ENCODE data around the gene ERN2.
"Not testable (repeated sequence)": the region's sequence is repeated elsewhere in the genome, so short reads cannot be mapped to it uniquely, and the experiment has no call there.

ERN2 gene

DNA sequence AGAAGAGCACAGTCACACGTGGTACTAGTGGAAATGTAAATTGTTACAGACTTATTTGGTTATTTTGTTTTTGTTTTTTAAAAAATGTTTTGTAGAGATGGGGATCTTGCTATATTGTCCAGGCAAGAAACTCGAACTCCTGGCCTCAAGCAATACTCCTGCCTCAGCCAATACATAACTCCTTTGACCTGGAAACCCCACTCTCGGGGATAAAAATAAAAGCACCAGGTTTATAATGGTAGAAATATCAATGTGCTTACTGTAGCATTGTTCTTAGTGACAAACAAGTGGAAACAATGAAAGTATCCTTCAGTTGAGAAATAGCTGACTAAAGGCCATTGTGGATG, 11.7 kb upstream of the ERN2 start:
- no peak for DNase-seq
- in situ Hi-C loops (cut with HindIII; ENCODE audit: low pct_ligation_motif_present, low pct_unique_long_range_greater_than_20kb, low sequenced_read_pairs): no loop called here

DNA sequence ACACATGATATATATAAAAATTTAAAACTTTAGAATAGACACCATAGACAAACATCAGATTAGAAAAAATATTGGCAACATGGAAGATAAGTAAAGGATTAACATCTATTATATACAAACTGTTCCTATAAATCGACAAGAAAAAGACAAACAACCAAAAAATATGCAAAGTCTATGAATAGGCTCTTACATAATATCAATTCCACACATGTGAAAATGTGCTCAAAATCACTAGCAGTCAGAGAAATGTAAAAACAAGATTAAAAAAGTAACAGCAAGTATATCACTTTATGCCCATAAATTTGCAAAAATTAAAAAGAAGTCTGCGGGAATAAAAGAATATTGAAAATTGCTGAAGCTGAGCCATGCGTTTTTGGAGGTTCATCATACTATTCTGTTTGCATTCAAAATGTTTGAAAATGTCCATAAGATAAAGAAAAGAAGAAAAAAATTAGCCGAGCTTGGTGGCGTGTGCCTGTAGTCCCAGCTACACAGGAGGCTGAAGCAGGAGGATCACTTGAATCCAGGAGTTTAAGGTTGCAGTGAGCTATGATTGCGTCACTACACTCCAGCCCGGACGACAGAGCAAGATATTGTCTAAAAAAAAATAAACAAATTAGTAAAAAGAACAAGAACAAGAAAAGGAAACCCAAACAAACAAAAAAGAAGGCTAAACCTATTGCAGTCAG, 11.2 kb upstream of the ERN2 start:
- in situ Hi-C loops (cut with HindIII; ENCODE audit: low pct_ligation_motif_present, low pct_unique_long_range_greater_than_20kb, low sequenced_read_pairs): no loop called here
- no peak for DNase-seq

DNA sequence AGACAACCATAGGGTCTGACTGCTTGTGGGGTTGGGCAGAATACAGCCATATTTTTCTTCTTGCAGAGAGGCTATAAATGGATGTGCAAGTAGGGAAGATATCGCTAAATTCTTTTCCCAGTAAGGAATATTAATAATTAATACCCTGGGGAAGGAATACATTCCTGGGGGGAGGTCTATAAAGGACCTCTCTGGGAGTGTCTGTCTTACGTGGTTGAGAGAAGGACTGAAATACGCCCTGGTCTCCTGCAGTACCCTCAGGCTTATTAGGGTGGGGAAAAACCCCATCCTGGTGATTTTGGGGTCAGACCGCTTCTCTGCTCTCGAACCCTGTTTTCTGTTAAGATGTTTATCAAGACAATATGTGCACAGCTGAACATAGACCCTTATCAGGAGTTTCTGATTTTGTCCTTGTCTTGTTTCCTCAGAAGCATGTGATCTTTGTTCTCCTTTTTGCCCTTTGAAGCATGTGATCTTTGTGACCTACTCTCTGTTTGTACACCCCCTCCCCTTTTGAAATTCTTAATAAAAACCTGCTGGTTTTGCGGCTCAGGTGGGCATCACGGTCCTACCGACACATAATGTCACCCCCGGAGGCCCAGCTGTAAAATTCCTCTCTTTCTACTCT, 9.7 kb upstream of the ERN2 start:
- in situ Hi-C loops (cut with HindIII; ENCODE audit: low pct_ligation_motif_present, low pct_unique_long_range_greater_than_20kb, low sequenced_read_pairs); DNase-seq: not testable (repeated sequence)

DNA sequence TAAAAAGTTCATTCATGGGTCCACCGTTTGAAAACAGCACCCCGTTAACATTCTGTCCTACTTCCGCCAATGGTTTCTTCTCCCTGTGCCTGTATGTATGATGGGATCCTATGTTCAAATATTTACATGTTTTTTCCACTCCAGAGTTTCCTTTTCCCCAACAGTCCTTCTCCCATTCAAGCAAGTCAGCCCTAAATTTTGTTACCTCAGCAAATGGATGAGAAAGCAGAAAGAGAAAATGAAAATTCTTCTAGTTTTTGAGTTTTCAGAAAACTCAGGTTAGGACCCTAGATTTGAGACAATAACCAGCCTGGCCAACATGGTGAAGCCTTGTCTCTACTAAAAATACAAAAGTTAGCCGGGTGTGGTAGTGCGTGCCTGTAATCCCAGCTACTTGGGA, 3.5 kb upstream of the ERN2 start:
- in situ Hi-C loops (cut with HindIII; ENCODE audit: low pct_ligation_motif_present, low pct_unique_long_range_greater_than_20kb, low sequenced_read_pairs): no loop called here
- DNase-seq: no peak

DNA sequence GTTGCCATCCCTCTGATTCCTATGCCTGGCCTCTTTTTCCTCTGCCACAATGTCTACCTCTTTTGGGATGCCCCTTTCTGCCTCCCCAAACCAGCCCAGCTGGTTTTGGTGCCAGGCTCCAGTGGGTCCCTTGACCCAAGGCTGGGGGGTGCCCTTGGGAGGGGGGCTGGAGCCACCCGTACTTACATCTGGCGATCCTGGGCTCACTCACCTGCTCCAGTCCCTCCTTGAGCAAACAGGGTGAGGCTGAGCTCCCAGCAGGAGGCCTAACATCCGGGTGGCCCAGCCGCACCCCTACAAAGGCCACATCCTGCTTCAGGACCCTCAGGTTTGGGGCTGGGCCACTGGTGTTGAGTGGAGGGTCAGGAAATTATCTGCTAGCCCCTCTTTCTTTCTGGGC, 1.2 kb downstream of the ERN2 start:
- DNase-seq: no peak
- in situ Hi-C loops (cut with HindIII; ENCODE audit: low pct_ligation_motif_present, low pct_unique_long_range_greater_than_20kb, low sequenced_read_pairs): no loop called here

DNA sequence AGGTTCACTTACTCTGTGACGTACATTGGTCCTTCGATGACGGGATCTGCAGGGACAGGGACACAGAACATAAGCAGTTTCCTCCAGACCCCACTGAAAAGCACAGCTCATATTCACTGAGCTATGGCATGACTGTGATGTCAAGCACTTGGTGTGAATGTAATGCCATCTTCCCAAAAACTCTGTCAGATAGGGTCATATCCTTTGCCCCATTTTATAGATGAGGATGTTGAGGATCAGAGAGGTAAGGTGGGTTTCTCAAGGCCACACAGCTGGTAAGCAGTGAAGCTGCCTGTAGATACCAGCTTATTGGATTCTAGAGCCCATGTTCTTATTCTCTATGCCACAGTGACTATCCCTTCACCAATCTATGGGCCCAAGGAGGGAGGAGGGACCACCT, 2.5 kb downstream of the ERN2 start:
- in situ Hi-C loops (cut with HindIII; ENCODE audit: low pct_ligation_motif_present, low pct_unique_long_range_greater_than_20kb, low sequenced_read_pairs): no loop called here
- DNase-seq: no peak

DNA sequence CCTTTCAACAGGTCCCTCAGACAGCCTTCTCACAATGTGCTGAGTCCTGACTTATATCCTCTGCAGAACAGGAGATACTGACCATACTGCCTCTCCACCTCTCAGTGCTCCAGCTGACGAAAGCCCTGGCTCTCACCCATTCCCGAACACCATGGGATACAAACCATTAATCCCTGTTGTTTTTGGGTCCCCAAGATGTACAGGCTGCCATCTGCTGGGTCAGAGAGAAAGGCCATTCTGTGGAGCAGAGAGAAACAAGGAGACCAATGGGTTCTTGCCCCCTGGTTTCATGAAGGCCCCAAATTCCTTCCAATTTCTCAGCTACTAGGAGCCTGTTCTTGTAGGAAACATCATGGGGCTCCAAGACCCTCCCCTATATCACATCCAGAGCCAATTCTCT, 3.0 kb downstream of the ERN2 start:
- peak; percentile 41 for DNase-seq
- in situ Hi-C loops (cut with HindIII; ENCODE audit: low pct_ligation_motif_present, low pct_unique_long_range_greater_than_20kb, low sequenced_read_pairs): no loop called here

DNA sequence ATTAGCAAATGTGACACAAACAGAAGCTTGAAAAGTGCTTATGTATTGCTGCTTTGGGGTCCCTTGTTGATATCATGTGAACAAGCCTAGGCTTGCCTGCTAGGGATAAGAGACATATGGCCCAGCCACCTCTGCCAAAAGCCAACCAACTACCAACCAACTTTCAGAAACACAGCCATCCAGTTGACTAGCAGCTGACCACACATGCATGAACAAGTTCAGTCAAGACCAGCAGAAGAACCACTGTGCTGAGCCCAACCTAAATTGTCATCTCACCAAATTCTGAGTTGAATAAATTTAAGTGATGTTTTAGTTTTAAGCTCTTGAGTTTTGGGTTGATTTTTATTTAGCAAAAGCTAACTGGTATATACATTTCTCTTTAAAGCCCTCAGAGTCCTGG, 3.5 kb downstream of the ERN2 start:
- DNase-seq: no peak
- in situ Hi-C loops (cut with HindIII; ENCODE audit: low pct_ligation_motif_present, low pct_unique_long_range_greater_than_20kb, low sequenced_read_pairs): no loop called here

DNA sequence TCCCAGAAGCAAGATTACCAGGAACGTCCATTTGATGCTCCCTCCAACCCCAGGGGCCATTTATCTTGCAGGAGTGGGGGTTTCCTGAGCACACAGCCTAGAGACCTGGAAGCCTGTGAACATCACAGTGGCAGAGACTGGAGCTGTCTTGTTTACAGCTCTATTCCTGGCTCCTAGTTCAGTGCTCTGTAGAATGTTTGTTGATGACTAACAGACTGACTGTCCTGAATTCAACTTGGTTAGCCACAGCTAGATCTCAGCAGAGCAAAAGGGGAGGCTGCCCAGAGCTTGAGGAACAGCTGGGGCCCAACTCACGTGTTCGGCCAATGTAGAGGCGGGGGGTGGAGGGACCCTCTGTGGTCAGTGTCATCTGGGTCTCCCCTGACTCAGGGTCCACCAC, 6.6 kb downstream of the ERN2 start:
- in situ Hi-C loops (cut with HindIII; ENCODE audit: low pct_ligation_motif_present, low pct_unique_long_range_greater_than_20kb, low sequenced_read_pairs): no loop called here
- no peak for DNase-seq

DNA sequence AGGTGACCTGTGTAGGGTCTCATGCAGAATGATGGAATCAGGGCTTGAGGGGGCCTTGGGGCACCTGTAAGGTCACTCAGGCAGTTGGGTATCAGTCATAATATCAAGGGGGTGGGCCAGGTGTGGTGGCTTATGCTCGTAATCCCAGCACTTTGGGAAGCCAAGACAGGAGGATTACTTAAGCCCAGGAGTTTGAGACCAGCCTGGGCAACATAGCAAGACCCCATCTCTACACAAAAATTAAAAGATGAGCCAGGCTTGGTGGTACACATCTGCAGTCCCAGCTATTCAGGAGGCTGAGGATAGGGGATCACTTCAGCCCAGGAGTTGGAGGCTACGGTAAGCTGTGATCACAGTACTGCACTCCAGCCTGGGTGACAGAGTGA, 7.5 kb downstream of the ERN2 start:
- in situ Hi-C loops (cut with HindIII; ENCODE audit: low pct_ligation_motif_present, low pct_unique_long_range_greater_than_20kb, low sequenced_read_pairs): no loop called here
- no peak for DNase-seq

DNA sequence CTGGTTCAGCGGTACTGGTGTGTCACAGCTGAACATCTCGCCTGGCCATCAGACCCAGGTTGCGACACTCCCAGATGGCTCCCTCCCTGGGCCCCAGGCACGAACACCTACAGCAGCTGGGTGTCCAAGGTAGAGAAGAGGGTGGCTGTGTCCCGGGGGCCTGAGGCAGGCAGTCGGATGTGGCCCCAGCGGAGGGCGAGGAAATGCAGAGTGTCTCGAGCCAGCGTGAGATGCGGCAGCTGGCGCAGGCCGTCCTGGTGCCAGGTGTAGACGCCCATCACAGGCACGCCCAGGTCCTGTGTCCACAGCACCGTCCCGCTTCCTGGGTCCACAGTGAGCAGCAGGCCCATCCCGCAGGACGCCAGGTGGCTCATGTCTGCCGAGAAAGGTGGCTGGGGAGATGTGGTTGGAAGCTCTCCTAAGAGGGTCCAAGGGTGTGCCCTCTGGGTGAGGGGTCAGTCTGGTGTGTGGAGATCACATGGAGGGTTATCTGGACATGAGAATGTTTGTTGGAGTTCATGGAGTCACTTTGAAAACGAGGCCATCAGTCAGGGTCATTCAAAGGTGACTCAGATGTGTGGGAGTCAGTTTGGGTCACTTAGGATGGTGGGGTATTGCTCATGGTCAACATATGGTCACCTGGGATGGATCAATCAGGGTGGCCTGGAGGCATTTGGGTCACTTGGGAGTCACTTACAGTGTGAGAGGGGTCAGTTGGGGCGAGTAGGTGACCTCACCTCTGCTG, 8.1 kb downstream of the ERN2 start:
- in situ Hi-C loops (cut with HindIII; ENCODE audit: low pct_ligation_motif_present, low pct_unique_long_range_greater_than_20kb, low sequenced_read_pairs): no loop called here
- no peak for DNase-seq

DNA sequence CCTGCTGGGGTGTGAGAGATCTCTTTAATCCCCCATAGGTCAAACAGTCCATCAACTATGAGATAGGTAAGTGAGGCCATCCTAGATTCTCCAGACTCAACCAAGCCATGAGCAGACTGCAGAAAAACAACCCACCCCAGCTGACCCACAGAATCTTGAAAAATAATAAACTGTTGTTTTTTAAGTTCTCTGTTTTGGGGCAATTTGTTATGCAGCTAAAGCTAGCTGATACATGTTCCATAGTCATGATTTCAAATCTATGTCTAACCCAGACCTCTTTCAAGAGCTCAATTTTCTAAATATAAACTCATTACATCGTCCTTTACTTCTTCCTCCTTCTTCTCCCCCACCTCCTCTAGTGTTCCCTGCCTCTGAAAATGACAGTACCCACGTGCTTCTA, 10.1 kb downstream of the ERN2 start:
- in situ Hi-C loops (cut with HindIII; ENCODE audit: low pct_ligation_motif_present, low pct_unique_long_range_greater_than_20kb, low sequenced_read_pairs): no loop called here
- no peak for DNase-seq

DNA sequence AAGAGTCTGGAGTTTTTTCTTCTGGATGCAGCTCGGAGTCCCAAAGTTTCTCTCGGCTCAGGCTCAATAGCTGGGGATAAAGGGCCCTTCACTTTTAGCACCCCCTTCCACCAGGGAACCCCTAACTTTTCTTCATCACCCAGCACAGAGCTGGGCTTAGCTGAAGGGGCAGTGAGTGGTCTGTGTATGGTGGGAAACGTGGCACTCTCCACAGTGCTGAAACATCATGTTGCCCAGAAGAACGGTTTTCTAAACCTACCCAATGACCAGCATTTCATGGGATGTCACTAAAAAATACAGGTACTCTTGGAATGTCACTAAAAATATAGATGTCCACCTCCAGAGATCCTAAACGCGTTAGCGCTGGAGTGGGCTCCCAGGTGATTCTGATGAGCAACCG, 12.0 kb downstream of the ERN2 start:
- in situ Hi-C loops (cut with HindIII; ENCODE audit: low pct_ligation_motif_present, low pct_unique_long_range_greater_than_20kb, low sequenced_read_pairs): no loop called here
- DNase-seq: no peak

DNA sequence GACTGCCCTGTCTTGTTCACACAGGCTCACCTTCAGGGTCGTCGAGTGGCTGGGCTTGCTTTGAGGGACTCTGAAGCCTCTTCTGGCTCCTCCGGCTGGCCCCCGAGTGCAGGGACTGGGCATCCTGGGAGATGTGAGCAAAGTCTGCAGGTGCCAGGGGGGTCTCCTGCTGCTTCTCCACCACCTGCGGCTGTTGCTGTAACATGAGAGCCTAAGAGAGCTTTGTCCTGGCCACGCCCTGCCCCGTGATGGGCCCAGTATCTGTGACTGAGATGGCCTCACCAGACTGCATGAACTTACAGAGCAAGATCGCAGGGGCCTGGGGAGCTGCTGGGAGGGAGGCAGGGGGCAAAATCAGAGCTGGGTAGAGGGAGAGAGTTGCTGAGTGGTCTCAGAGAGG, 12.5 kb downstream of the ERN2 start:
- in situ Hi-C loops (cut with HindIII; ENCODE audit: low pct_ligation_motif_present, low pct_unique_long_range_greater_than_20kb, low sequenced_read_pairs): no loop called here
- DNase-seq: no peak

DNA sequence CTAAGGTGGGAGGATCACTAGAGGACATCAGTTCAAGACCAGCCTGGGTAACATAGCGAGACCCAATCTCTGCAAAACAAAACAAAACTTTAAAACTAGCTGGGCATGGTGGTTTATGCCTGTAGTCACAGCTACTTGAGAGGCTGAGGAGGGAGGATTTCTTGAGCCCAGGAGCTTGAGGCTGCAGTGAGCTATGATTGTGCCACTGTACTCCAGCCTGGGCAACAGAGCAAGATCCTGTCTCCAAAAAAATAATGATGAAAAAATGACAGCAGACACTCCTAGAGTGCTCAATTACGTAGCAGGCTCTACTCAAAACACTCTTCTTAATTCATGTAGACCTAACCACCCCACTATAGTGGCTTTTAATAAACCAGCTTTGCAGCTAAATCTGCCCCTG, 12.9 kb downstream of the ERN2 start:
- in situ Hi-C loops (cut with HindIII; ENCODE audit: low pct_ligation_motif_present, low pct_unique_long_range_greater_than_20kb, low sequenced_read_pairs): no loop called here
- DNase-seq: no peak

DNA sequence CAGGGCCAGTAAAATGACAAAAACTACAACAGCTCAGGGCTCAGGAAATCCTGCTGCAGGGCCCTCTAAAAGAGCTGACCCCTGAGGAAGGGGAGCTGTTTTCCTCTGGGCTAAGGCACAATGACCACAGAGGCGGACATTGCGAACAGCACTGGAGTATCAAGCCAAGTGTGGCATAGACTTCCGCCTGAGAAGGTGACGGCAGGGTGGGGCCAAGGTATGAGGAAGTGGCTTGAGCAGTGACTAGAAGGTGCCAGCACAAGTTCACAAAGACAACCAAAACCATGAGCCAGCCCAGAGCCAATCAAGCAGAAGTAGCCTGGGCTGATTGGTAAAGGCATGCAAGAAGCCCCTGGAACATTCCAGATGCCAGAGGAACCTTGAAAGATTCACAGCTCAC, 13.9 kb downstream of the ERN2 start:
- no peak for DNase-seq
- in situ Hi-C loops (cut with HindIII; ENCODE audit: low pct_ligation_motif_present, low pct_unique_long_range_greater_than_20kb, low sequenced_read_pairs): no loop called here

DNA sequence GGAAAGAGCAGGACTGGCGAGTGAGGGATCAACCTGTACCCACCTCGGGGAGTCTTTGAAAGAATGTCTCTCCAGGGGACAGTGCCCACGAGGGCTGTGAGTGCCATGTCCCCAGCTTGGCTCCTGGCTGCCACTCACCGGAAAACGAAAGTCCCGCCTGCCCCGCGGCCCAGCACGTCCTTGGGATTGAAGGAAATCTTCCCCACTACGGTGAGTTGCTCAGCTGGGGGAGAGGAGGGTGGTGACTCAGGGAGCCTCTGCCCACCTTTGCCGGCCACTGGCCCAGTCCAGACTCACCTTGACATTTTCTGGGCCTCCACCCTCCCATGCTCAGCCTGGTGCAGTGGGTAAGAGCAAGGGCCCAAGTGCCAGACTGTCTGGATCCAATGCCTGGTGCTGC, 17.3 kb downstream of the ERN2 start:
- in situ Hi-C loops (cut with HindIII; ENCODE audit: low pct_ligation_motif_present, low pct_unique_long_range_greater_than_20kb, low sequenced_read_pairs): no loop called here
- DNase-seq: no peak

DNA sequence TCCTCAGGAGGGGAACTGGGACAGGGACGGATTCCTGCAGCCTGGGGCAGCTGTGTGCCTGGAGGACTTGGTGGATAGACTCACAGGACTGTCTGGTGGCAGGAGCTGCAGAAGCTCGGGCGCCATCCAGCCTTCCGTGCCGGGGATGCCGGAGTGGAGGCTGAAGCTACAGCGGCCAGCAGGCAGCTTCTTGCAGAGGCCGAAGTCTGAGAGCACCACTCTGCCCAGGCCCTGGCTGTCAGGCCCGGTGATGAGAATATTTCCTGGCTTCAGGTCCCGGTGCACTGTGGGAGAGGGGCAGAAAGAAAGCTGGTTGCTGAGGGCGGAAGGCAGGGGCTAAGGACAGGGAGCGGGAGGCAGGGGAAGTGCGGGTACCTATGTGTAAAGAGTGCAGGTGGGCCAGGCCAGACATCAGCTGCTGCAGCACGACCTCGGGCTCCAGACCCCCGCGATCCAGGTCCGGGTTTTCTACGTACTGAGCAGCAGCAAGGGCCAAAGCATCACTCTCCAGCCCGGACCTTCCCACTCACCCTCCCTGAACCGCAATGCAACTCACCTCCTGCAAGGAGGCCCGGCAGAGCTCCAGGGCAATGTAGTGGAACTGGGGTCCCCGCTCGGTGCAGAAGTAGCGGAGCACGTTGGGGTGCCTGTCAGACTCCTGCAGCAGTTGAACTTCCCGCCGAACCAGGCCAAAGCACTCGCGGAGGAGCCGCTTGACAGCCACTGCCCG, 18.2 kb downstream of the ERN2 start:
- in situ Hi-C loops (cut with HindIII; ENCODE audit: low pct_ligation_motif_present, low pct_unique_long_range_greater_than_20kb, low sequenced_read_pairs): no loop called here
- peak; percentile 30 for DNase-seq

DNA sequence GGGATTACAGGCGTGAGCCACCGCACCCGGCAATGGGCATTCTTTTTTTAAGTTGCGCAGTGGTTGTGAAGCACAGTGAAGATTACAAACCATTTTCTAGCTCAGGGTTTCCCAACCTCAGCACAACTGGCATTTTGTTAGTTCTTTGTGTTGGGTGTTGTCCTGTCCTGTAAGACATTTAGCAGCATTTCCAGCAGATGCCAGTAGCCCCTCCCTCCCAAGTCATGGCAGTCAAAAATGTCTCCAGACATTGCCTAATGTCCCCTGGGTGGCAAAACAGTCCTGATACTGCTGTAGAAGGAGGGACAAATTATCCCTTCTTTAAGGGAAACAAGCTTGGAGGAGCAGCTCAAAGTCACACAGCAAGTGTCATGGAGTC, 18.8 kb downstream of the ERN2 start:
- in situ Hi-C loops (cut with HindIII; ENCODE audit: low pct_ligation_motif_present, low pct_unique_long_range_greater_than_20kb, low sequenced_read_pairs): no loop called here
- no peak for DNase-seq

Measured in ACHN (cell line).